NCI-H446 treated with DMSO at 0.1 percent for 48 hours (cell line): ENCODE data around the gene OGFR.

ENCODE experiments used
- DNase-seq: peaks from one replicate; lab custom pipeline; 2025; lab: John Stamatoyannopoulos, UW

Gene OGFR

GRCh38 chr20:62782149-62782892, 22.3 kb upstream of the OGFR start:
- DNase-seq: no peak

DNA sequence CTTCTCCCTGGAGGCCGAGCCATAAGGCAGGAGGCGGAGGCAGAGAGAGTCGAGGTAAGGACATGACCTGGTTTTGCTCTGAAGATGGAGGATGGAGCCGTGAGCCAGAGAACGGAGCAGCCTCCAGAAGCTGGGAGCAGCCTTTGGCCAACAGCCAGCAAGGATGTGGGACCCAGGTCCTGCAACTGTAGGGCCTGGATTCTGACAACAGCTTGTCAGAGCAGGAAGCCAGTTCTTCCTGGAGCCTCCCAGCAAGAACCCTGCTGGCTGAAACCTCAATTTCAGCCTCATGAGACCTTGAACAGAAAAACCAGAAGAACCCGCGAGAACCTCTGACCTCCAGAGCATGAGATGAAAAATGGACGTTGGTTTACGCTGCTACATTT, 21.7 kb upstream of the OGFR start:
- no peak for DNase-seq

GRCh38 chr20:62784497-62784896, 20.1 kb upstream of the OGFR start:
- DNase-seq: no peak

DNA sequence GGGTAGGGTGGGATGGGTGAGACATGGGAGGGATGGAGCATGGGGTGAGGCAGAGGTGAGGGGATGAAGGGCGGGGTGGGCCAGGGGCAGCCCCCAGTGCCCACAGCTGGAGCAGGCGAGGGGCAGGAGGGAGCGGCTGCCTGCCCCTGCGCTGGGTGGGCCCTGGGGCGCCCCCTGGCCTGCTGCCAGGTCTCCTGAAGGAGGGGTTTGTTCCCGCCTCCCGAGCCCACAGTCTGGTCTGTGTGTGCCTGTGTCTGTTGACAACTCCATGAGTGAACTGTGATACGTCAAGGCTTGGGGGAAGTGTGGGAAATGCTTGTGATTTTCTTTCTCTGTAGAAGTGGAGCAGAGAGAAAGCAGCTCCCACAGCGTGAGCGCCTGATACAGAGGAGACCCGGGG, 19.2 kb upstream of the OGFR start:
- DNase-seq: no peak

DNA sequence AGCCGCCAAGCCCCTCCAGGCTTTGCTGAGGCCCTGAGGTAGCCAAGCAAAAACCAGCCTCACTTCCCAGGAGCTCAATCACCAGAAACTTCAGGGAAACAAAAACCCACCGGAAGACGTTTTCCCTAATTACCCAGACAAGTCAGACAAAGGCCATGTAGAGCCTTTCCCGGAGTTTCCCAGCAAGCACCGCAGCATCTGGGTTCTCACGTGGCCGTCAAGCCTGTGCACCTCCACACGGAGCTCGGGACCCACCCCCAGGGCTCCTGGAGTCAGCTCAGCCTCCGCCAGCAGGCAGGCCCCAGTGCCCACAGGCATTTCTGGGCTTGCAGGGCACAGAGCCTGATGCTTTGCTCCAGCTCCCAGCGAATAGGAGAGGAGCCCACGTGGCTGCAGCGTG, 18.5 kb upstream of the OGFR start:
- DNase-seq: no peak

GRCh38 chr20:62787321-62787720, 17.3 kb upstream of the OGFR start:
- DNase-seq: no peak

DNA sequence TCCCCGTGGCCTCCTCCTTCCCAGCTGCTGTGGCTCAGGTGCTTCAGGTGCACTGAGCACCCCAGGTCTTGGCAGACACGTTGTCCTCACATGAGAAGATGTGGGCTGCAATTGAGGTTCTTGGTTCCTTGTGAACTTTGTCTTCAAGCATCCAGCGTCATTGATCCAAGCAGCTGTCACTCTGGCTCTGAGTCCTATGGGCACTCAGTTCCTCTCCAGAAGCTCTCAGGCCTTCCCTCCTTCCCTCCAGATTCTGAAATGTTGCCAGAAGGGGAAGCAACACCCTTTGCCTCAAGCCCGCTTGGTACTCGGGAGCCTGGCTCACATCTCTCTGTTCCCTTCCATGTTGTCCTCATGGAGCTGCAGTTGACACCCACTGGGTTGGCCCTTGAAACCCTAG, 16.8 kb upstream of the OGFR start:
- DNase-seq: no peak

GRCh38 chr20:62788607-62789006, 16.0 kb upstream of the OGFR start:
- no peak for DNase-seq

DNA sequence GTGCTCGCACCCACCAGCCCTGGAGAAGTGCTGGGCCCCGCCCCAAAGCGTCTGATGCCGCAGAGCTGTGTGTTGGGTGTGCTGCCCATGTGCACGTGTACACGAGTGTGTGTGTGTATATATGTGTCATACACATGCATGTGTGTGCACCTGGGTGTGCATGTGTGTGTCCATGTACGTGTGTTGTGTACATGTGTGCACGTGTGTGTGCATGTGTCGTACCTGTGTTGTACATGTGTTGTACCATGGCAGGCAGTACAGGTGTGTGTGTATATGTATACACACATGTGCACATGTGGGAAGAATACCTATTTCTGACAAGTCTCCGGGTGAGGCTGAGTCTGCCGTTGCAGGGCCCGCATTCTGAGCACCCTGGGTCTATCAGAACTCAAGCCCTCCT, 14.6 kb upstream of the OGFR start:
- no peak for DNase-seq

DNA sequence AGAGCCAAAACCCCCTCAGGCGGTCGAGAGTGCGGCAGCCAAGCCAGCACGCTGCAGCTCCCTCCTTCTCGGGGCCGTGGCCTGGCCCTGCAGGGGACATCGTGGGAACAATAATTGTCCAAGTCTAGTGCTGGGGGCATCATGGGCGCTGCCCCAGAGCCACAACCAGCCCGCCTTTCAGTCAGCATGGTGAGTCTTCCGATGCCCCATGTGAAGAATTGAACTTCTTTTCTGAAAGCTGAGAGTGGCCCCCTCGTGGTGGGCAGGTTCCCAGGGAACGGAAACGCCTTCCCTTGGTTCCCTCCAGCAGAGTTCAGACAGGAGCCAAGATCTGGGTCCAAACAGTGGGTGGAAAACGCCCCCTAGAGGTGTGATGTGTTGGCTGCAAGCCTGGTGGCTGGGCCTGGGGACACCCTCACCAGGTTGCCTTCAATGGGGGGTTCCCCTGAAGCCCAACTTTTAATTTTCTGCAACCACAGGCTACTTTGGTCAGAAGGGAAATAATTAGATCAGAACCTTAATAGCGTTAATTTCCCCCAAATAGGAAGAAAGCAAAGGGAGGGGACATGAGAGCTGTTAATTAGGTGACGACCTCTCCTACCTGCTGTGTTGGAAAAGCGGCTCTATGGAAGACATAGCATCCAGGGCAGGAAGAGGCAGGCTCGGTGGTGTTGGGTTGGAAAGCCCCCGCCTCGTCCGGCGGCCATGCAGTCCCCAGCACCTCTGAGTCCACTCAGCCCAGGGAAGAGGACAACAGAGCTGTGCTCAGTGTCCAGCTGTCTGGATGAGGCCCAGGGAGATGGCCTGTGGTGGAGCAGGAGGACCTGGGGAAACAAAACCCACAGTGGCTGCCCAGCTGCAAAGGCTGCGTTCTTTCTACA, 13.1 kb upstream of the OGFR start:
- DNase-seq: peak; percentile 78

GRCh38 chr20:62792182-62792939, 12.3 kb upstream of the OGFR start:
- DNase-seq: no peak

- DNase-seq: no peak
Observed at GRCh38 chr20:62792940-62793756, 11.5 kb upstream of the OGFR start.

DNA sequence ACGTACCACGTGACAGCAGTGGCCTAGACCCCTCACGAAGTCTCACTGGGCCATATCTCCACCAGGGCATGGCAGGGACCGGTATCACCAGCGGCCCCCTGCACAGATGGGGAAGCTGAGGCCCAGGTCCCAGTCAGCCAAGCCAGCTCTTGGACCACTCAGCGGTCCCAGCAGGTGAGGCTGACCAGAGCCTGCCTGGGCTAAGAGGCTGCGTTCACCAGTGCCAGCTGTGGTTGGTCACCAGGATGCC, 11.0 kb upstream of the OGFR start:
- no peak for DNase-seq

- peak; percentile 88 for DNase-seq
Observed at GRCh38 chr20:62794007-62794724, 10.5 kb upstream of the OGFR start.

DNA sequence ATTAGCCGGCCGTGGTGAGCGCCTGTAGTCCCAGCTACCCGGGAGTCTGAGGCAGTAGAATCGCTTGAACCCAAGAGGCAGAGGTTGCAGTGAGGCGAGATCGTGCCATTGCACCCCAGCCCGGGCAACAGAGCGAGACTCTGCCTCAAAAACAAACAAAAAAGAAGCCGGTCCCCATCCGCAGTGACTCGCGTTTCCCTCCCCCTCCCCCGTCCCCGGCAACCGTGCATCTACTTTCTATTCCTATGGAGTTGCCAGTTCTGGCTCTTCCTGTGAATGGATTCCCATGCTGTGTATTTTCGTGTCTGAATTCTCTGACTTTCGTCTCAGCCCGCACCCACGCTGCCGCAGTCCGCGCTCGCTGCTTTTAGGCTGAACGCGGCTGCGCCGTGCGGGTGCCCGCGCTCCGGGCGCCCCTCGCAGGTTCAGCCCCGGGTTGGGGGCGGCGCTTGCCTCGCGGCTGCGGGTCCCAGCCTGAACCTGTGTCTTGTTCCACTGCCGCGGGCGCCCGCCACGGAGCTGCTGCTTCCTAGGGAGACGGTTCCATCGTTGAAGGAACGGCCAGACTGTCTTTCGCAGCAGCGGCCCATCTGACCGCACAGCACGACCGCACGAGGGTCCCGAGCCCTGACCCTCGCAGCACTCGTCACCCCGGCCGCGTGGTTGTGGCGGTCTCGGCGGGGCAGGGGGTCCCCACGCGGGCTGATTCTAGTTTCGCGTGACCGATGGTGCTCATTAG, 9.4 kb upstream of the OGFR start:
- DNase-seq: peak; percentile 66

DNA sequence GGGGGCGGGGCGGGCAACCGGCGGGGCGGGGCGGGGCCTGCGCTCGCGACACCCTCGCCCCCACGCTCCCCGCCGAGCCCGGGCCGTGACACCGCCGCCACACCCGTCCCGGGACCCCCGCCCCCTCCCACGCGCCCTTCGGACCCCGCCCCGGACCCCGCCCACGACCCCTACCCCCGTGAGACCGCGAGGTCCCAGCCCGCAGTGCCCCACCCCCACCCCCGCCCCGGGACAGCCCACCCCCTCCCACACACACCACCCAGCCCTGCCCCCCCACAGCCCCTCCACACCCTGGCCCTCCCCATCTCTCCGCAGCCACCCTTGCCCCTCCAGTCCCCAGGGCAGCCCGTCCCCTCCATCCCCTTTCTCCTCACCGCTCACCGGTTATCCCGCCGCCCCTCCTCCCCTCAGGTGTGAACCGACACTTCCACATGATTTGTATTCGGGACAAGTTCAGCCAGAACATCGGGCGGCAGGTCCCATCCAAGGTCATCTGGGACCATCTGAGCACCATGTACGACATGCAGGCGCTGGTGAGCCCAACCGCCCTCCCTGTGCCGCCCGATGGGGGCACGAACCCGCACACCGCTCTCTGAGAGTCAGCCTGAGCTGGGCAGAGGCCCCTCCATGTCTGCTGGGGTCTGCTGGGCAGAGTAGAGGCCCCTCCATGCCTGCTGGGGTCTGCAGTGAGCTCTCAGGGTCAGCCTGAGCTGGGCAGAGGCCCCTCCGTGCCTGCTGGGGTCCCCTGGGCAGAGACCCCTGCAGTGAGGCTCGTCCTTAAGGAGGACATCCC, 7.7 kb upstream of the OGFR start:
- no peak for DNase-seq

DNA sequence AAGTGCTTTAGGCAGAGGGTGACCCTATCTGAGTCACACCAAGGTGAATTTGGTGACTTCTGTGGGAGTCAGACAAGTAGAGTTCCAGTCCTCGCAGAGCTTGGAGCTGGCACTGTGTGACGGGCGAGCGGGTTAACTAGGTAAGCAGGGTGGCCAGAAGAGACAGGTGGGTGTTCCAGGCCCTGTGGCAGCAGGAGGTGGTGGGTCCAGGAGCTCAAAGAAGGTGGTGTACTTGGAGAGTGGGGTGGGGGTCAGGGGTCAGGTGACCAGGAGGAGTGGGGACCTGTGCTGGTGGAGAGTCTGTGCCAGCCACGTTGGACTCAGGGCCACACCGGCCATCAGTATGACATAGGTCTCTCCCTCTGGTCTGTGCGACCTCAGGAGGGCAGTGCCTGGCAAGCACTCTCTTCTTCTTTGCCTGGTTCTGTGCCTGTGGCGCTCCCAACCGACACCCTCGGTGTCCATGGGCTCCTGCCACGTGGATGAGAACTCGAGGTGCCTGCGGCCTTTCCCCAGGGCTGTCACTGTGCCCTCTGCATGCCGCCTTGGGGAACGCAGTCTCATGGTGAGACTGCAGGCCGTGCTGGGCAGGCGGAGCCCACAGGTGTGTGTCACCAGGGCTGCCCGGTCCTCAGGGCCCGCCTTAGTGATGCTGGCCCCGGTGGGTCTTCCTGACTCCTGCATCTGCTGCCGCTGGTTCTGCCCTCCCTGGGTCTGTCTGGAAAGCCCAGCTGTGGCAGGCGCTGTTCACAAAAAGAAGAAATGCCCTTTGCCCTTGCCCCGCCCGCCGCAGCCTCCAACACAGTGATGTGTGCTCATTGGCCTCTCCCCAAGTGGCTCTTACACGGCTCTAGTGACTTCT, 6.7 kb upstream of the OGFR start:
- no peak for DNase-seq

DNA sequence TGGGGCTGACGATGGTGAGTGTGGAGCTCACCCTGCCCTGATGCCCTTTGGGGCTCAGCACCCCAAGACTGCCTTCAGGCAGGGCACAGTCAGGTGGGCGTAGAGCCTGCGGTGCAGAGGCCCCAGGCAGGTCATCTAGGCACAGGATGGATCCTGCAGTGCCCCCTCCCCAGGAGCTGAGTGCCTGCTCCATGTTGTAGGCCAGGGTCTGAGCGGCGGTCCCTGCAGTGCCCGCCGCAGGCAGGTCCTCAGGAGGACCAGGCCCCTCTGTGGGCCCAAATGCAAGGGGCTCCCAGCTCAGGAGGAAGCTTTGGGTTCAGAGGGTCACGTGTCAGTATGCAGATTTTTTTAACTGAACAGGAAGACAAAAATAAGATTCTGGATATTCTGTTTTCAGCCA, 5.6 kb upstream of the OGFR start:
- DNase-seq: no peak

GRCh38 chr20:62799459-62799858, 5.2 kb upstream of the OGFR start:
- no peak for DNase-seq
